Fibroblast of the aortic adventitia (primary cell): ENCODE measurements around the gene GRIK4. TPM values are rescaled to one million over a fixed set of nuclear protein-coding genes. Genes with fewer than 3 reads are reported as not detected.
"Not testable (repeated sequence)": the region's sequence is repeated elsewhere in the genome, so short reads cannot be mapped to it uniquely, and the experiment has no call there.

Experiments used
- DNase-seq: peaks from one replicate; pipeline ENCODE4 v3.0.0-alpha.2; 2010; ENCODE audit warnings: low read depth
- H3K4me3 ChIP-seq: 2 replicates; pipeline ENCODE4 v1.5.1; 2011; ENCODE audit warnings: low read depth, mild to moderate bottlenecking, control low read depth, low read length, moderate library complexity
- total RNA-seq: library from RNA; depleted of rRNA; stranded (reverse); fragments of >200 nt; gene quantifications from 2 replicates; pipeline ENCODE4 v1.2.3, GENCODE V29; 2012; ENCODE audit warnings: low replicate concordance
- TF ChIP-seq, protein P1 (sequence below): IDR thresholded peaks from 2 replicates; pipeline ENCODE4 v1.5.1; 2011; ENCODE audit warnings: mild to moderate bottlenecking, low read length, control low read depth, inconsistent platforms; ENCODE audit not compliant: insufficient read depth

The GRIK4 gene
- total RNA-seq, 1 donor, result not detected

DNA sequence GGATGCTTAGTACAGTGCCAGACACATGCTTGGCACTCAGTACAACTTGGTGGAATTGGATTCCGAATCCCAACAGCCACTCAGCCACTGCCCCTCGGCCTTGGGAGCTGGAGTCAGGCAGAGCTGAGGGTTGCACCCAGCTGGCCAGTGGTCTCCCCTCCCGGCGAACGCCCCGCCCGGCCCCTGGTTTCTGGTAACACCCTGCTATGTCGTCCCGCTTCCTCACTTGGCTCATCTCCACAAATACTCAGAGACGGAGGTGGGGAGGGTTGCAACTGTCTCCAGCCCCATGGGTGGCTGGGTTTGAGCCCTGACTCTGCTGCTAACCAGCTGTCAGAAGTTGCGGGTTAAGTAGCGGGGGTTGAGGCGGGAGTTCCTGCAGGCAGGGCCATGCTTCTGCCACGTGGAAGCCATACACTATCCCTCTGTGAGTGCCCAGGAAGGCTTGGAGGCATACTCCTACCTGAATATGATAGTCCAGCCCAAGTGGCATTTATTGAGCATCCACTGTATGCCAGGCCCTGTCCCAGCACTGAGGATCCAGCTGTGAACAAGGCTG lies 67.1 kb downstream of the GRIK4 start:
- TF ChIP-seq, protein P1, sequence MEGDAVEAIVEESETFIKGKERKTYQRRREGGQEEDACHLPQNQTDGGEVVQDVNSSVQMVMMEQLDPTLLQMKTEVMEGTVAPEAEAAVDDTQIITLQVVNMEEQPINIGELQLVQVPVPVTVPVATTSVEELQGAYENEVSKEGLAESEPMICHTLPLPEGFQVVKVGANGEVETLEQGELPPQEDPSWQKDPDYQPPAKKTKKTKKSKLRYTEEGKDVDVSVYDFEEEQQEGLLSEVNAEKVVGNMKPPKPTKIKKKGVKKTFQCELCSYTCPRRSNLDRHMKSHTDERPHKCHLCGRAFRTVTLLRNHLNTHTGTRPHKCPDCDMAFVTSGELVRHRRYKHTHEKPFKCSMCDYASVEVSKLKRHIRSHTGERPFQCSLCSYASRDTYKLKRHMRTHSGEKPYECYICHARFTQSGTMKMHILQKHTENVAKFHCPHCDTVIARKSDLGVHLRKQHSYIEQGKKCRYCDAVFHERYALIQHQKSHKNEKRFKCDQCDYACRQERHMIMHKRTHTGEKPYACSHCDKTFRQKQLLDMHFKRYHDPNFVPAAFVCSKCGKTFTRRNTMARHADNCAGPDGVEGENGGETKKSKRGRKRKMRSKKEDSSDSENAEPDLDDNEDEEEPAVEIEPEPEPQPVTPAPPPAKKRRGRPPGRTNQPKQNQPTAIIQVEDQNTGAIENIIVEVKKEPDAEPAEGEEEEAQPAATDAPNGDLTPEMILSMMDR, result no peak

DNA sequence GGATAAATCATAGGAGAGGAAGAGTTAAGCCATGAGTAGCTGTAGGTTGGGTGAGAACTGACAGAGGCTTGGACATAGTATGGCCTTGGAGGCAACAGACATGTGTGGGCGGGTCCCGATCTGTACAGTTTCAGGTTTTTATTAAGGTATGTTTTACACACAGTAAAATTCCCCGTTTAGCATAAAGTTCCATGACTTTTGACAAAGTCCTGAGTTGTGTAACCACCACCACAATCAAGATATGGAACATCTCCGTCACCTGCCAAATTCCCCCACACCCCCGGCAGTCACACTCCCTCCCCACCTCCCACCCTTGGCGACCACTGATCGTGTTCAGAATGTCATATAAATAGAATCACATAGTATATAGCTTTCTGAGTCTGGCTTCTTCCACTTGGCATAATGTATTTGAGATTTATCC lies 68.1 kb downstream of the GRIK4 start:
- DNase-seq, result no peak
- TF ChIP-seq, protein P1, result no peak
- H3K4me3 ChIP-seq, result no peak overlapping the region

More for the DNA sequence above, 67.1 kb downstream of the GRIK4 start:
- H3K4me3 ChIP-seq, result no peak overlapping the region
- no peak for DNase-seq

DNA sequence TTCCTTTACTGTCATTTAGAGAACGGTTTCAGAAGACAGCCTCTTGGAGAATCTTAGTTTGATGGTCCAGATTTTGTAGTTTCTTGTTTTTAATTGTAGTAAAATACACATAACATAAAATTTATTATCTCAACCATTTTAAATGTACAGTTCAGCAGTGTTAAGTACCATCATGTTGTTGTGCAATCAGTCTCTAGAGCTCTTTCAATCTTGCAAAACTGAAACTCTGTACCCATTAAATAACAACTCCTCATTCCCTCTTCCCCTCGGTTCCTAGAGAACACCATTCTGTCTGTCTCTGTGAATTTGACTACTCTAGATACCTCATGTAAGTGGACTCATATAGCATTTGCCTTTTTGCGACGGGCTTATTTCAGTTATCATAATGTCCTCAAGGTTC lies 69.8 kb downstream of the GRIK4 start:
- H3K4me3 ChIP-seq, result no peak overlapping the region
- no peak for DNase-seq
- TF ChIP-seq, protein P1, result no peak

DNA sequence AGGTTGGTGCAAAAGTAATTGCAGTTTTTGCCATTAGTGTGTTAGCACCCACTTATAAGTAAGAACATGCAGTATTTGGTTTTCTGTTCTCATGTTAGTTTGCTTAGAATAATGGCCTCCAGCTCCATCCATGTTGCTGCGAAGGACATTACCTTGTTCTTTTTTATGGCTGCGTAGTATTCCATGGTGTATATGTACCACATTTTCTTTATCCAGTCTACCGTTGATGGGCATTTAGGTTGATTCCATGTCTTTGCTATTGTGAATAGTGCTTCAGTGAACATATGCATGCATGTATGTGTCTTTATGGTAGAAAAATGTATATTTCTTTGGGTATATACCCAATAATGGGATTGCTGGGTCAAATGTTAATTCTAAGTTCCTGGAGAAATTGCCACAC lies 71.0 kb downstream of the GRIK4 start:
- DNase-seq, H3K4me3 ChIP-seq: not testable (repeated sequence)

DNA sequence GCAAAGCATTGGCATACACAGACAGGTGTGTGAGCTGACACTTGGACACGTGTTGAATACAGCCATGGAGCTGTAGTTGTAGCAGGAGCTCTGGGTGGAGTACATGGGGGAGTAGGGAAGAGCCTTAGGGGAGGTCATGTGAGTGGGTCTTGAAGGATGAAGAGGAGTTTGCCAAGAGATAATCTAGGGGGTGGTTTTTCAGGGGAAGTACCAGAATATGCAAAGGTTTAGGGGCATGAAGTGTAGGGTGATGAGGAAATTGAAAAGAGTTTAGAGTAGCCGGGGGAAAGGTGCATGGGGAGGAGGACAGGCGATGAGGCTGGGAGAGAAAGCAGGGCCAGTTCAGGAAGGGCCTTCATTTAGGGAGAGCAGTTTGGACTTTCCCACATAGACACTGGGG lies 74.5 kb downstream of the GRIK4 start:
- TF ChIP-seq, protein P1, result no peak
- no peak overlapping the region for H3K4me3 ChIP-seq
- DNase-seq, result no peak

DNA sequence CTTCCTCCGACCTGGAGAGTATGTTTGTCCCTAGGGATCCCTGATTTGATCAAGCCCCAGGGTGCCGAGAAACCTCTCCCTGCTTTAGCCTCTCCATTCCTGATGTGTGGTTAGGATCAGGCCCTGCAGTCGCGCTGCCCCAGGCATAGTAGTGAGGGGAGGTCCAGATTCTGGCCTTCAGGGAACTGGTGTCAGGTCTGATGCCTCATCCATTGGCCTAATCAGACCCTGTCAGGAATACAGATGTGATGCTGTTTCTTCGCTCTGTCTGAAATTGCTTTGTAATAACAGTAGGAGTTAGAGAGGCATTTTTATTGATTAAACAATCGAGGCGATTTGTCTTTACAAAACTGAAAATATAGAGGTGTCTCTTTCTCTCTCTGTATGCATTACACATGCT lies 75.2 kb downstream of the GRIK4 start:
- no peak overlapping the region for H3K4me3 ChIP-seq
- TF ChIP-seq, protein P1, result no peak
- DNase-seq, result no peak

DNA sequence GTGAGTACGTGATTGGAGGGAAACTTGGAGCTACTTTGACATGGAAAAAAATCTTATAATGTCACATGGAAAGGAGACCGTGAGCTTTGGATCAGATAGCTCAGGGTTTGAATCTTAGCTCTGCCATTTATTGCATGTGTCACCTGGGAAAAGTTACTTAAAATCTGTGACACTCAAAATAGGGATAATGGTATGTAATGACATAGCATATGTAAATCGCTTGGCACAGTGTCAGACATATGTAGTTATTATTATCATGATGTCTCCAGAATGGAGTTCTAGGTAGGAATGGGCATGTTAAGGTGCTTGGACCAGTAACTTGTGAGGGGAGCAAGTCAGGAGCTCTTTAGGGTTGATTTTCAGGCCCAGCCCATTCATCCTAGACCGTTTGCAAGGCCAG lies 75.8 kb downstream of the GRIK4 start:
- TF ChIP-seq, protein P1, result no peak
- no peak overlapping the region for H3K4me3 ChIP-seq
- no peak for DNase-seq
